ENCODE results near the gene BICRA.
A peak's percentile ranks its signal among the peaks of the same experiment; 100 is the strongest.
"Not testable (repeated sequence)": the region's sequence is repeated elsewhere in the genome, so short reads cannot be mapped to it uniquely, and the experiment has no call there.

The BICRA gene

GRCh38 chr19:47741544-47742140, 132.7 kb downstream of the BICRA start:
- Mint-ChIP-seq H3K27me3 (ENCODE audit: low read depth, poor library complexity) (peaks cover 13% of the 10 kb centered on the region), H3K36me3 (ENCODE audit: low read depth) (peaks cover under 1% of the 10 kb centered on the region), H3K4me3 (peak overlapping the region; percentile 28), H3K27ac (no peak overlapping the region), H3K9me3 (no peaks in the 10 kb centered on the region), H3K4me1 (peaks cover 10% of the 10 kb centered on the region)
- no peak for DNase-seq
- TF ChIP-seq CTCF (IDR thresholded peaks at IDR 0.05): no peak

GRCh38 chr19:47742634-47743033, 133.7 kb downstream of the BICRA start:
- no peak for DNase-seq
- Mint-ChIP-seq H3K27me3 (ENCODE audit: low read depth, poor library complexity) (peaks cover 9% of the 10 kb centered on the region), H3K27ac (no peak overlapping the region), H3K4me1 (peaks cover 15% of the 10 kb centered on the region), H3K9me3 (no peaks in the 10 kb centered on the region), H3K4me3 (peak overlapping the region; percentile 13), H3K36me3 (ENCODE audit: low read depth) (peaks cover 6% of the 10 kb centered on the region)
- TF ChIP-seq CTCF (IDR thresholded peaks at IDR 0.05): no peak

GRCh38 chr19:47745010-47745901, 136.3 kb downstream of the BICRA start, which contains the start of gene NOP53:
NOP53 (plus strand) TSS chr19:47745546; CDS start chr19:47745560, 14 bp downstream.
- Mint-ChIP-seq H3K36me3 (ENCODE audit: low read depth) (peaks cover 23% of the 10 kb centered on the region), H3K27me3 (ENCODE audit: low read depth, poor library complexity) (peaks cover 9% of the 10 kb centered on the region), H3K27ac (peak within 1 kb of the TSS; percentile 97), H3K4me3 (peak within 1 kb of the TSS; percentile 99), H3K4me1 (peaks cover 26% of the 10 kb centered on the region), H3K9me3 (no peaks in the 10 kb centered on the region)
- no peak for TF ChIP-seq CTCF (IDR thresholded peaks at IDR 0.05)
- peak; percentile 97 for DNase-seq

- peak overlapping the region; percentile 99 for H3K4me3 Mint-ChIP-seq
- not testable (repeated sequence) for H3K27ac Mint-ChIP-seq; H3K27me3 Mint-ChIP-seq (ENCODE audit: low read depth, poor library complexity); DNase-seq; H3K9me3 Mint-ChIP-seq
- H3K36me3 Mint-ChIP-seq (ENCODE audit: low read depth): peaks cover 23% of the 10 kb centered on the region
- peaks cover 26% of the 10 kb centered on the region for H3K4me1 Mint-ChIP-seq
Observed at GRCh38 chr19:47746129-47746528, 137.2 kb downstream of the BICRA start.

GRCh38 chr19:47749326-47749725, 140.4 kb downstream of the BICRA start:
- Mint-ChIP-seq H3K4me1 (peaks cover 22% of the 10 kb centered on the region), H3K27me3 (ENCODE audit: low read depth, poor library complexity) (no peaks in the 10 kb centered on the region), H3K36me3 (ENCODE audit: low read depth) (peaks cover 38% of the 10 kb centered on the region), H3K4me3 (no peak overlapping the region), H3K27ac (no peak overlapping the region), H3K9me3 (no peaks in the 10 kb centered on the region)
- no peak for TF ChIP-seq CTCF (IDR thresholded peaks at IDR 0.05)
- no peak for DNase-seq

- Mint-ChIP-seq H3K4me1 (peaks cover 17% of the 10 kb centered on the region), H3K27ac (no peak overlapping the region), H3K9me3 (no peaks in the 10 kb centered on the region), H3K4me3 (no peak overlapping the region), H3K27me3 (ENCODE audit: low read depth, poor library complexity) (no peaks in the 10 kb centered on the region), H3K36me3 (ENCODE audit: low read depth) (peaks cover 38% of the 10 kb centered on the region)
- TF ChIP-seq CTCF (IDR thresholded peaks at IDR 0.05): no peak
- DNase-seq: no peak
Observed at GRCh38 chr19:47750752-47751151, 141.8 kb downstream of the BICRA start.
